BJ (cell line): ENCODE results near the gene PROSER2. TPM values are rescaled to one million over a fixed set of nuclear protein-coding genes. Genes with fewer than 3 reads are reported as not detected.
"Not testable (repeated sequence)": the region's sequence is repeated elsewhere in the genome, so short reads cannot be mapped to it uniquely, and the experiment has no call there.

Experiments
- CTCF ChIA-PET: fragments of 350-600 bp; formaldehyde crosslinking; extraction: SDS; loops from one replicate; lab custom pipeline; 2021; ENCODE audit warnings: antibody characterized with exemption, inconsistent platforms; lab: Yijun Ruan, JAX
- POLR2A ChIA-PET: fragments of 300-600 bp; sonication (Branson Sonifier 250); formaldehyde crosslinking; extraction: SDS; loops from one replicate; lab custom pipeline; 2021; ENCODE audit warnings: antibody characterized with exemption; lab: Charles Lee
- DNase-seq: peaks from one replicate; pipeline ENCODE4 v3.0.0-alpha.2; 2011; ENCODE audit warnings: low read depth
- H3K27me3 ChIP-seq: 2 replicates; pipeline ENCODE4 v1.6.0; 2011; ENCODE audit warnings: low read length; ENCODE audit not compliant: control insufficient read depth, insufficient read depth
- H3K36me3 ChIP-seq: 2 replicates; pipeline ENCODE4 v1.5.1; 2011; ENCODE audit warnings: low read length; ENCODE audit not compliant: control insufficient read depth, insufficient read depth
- H3K4me3 ChIP-seq: 2 replicates; pipeline ENCODE4 v1.5.1; 2011; ENCODE audit warnings: low read depth, mild to moderate bottlenecking, control low read depth, low read length
- CTCF ChIP-seq: IDR thresholded peaks from 2 replicates; pipeline ENCODE4 v1.5.1; 2011; ENCODE audit warnings: low read depth, mild to moderate bottlenecking, control low read depth, inconsistent platforms, low read length, moderate library complexity; ENCODE audit not compliant: insufficient read depth
- polyA plus RNA-seq: library from polyadenylated mRNA; depleted of rRNA; stranded (reverse); fragments of >200 nt; gene quantifications from 2 replicates; pipeline ENCODE4 v1.2.3, GENCODE V29; 2011

PROSER2 gene
- polyA plus RNA-seq, 1 experiment = 1.2 TPM

DNA sequence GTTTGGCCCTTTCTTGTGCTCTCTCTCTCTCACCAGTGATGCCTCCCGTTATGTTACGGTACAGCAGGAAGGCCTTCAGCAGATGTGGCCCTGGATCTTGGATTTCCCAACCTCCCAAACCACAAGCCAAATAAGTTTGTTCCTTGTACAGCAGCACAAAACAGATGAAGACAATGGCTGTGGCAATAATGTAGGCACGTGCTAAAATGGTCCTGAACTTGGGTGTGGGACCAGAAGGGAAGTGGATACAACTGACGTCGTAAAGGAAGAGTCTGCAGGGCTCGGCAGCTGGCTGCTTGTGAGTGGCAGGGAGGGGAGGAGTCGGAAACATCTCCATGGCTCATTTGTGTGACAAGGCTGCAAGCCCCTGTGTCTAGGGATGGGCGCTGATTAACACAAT lies 26.8 kb downstream of the PROSER2 start:
- Histone ChIP-seq H3K27me3 (no peaks in the 10 kb centered on the region), H3K4me3 (no peak overlapping the region), H3K36me3 (no peaks in the 10 kb centered on the region)
- ChIA-PET POLR2A (no interaction called here), CTCF (no interaction called here)
- TF ChIP-seq CTCF = no peak
- DNase-seq = no peak

GRCh38 chr10:11851910-11852309 lies 28.8 kb downstream of the PROSER2 start:
- no peak for DNase-seq
- POLR2A ChIA-PET = no interaction called here
- no peak for TF ChIP-seq CTCF
- Histone ChIP-seq H3K27me3 (no peaks in the 10 kb centered on the region), H3K36me3 (no peaks in the 10 kb centered on the region), H3K4me3 (no peak overlapping the region)
- CTCF ChIA-PET = interaction anchor here (1.2 kb wide), 1 partner anchor 12 kb away, joined by 3 read pairs; no protein-coding TSS in a partner anchor

DNA sequence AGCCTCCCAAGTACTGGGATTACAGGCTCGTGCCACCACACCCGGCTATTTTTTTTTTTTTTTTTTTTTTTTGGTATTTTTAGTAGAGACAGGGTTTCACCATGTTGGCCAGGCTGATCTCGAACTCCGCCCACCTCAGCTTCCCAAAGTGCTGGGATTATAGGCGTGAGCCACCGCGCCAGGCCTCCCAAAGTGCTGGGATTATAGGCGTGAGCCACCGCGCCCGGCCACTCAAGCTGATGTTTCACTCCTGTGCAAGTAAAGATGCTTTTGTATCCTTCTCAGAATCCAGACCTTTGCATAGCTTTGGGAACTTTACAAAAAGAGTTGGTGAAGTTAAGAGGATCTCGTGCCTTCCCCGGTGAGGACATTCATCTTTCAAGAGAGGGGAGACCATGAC lies 29.5 kb downstream of the PROSER2 start:
- POLR2A ChIA-PET, H3K36me3 ChIP-seq, DNase-seq, H3K4me3 ChIP-seq, H3K27me3 ChIP-seq: not testable (repeated sequence)
- CTCF ChIA-PET = interaction anchor here (0.7 to 1.2 kb wide), 2 partner anchors 11 kb away, joined by 3 read pairs; no protein-coding TSS in a partner anchor

GRCh38 chr10:11853468-11853867 lies 30.3 kb downstream of the PROSER2 start:
- Histone ChIP-seq H3K4me3 (no peak overlapping the region), H3K36me3 (no peaks in the 10 kb centered on the region), H3K27me3 (no peaks in the 10 kb centered on the region)
- ChIA-PET CTCF (interaction anchor here (0.7 kb wide), 1 partner anchor 12 kb away, joined by 3 read pairs; no protein-coding TSS in a partner anchor), POLR2A (no interaction called here)
- no peak; the same call in 1 of the 2 replicates for TF ChIP-seq CTCF
- DNase-seq = no peak

- POLR2A ChIA-PET = interaction anchor here (0.7 kb wide), 1 partner anchor 11 kb away, joined by 3 read pairs; no protein-coding TSS in a partner anchor
- no peak for TF ChIP-seq CTCF
- H3K4me3 ChIP-seq = no peak overlapping the region
- no peak for DNase-seq
- CTCF ChIA-PET = no interaction called here
- H3K27me3 ChIP-seq = no peaks in the 10 kb centered on the region
- H3K36me3 ChIP-seq = no peaks in the 10 kb centered on the region
Observed at GRCh38 chr10:11854301-11854700, 31.1 kb downstream of the PROSER2 start.

- no peaks in the 10 kb centered on the region for H3K27me3 ChIP-seq
- no peak for TF ChIP-seq CTCF
- POLR2A ChIA-PET = no interaction called here
- DNase-seq = no peak
- CTCF ChIA-PET = interaction anchor here (1.3 kb wide), 1 partner anchor 8 kb away, joined by 7 read pairs; no protein-coding TSS in a partner anchor
- H3K4me3 ChIP-seq = no peak overlapping the region
- H3K36me3 ChIP-seq = no peaks in the 10 kb centered on the region
Observed at GRCh38 chr10:11856089-11856488, 32.9 kb downstream of the PROSER2 start.
